HL-60 (cell line): Measurements from ENCODE around the gene MAPK1.

Experiments
- DNase-seq, 2 experiments: peaks; one replicate each; pipeline ENCODE4 v3.0.0-alpha.2; 2010 to 2020; ENCODE audit warnings: low read depth in 1 of 2, low spot score in 1 of 2
- H3K27ac ChIP-seq: fragments of 250-450 bp; sonication (Bioruptor Pico); replicated peaks from 2 replicates; pipeline ENCODE4 v1.5.1; 2020; ENCODE audit warnings: mild to moderate bottlenecking, moderate library complexity
- H3K27me3 ChIP-seq: fragments of 250-450 bp; sonication (Bioruptor Pico); 2 replicates; pipeline ENCODE4 v1.5.1; 2021; ENCODE audit warnings: mild to moderate bottlenecking, moderate library complexity; ENCODE audit not compliant: insufficient read depth, poor library complexity, severe bottlenecking
- H3K4me3 ChIP-seq: replicated peaks from 2 replicates; pipeline ENCODE4 v1.5.1; 2011; ENCODE audit warnings: mild to moderate bottlenecking, control low read depth, low read length; ENCODE audit not compliant: insufficient read depth
- CTCF ChIP-seq: IDR thresholded peaks from one replicate; pipeline ENCODE4 v1.5.1; 2011; ENCODE audit warnings: low read length, control low read depth, inconsistent platforms; ENCODE audit not compliant: insufficient read depth
- GABPA ChIP-seq: IDR thresholded peaks from 2 replicates; pipeline ENCODE4 v1.6.1; 2012; ENCODE audit warnings: low read depth
- POLR2AphosphoS5 ChIP-seq: IDR thresholded peaks from 2 replicates; pipeline ENCODE4 v1.6.1; 2012; ENCODE audit warnings: low read depth
- REST ChIP-seq: IDR thresholded peaks from 2 replicates; pipeline ENCODE4 v1.6.1; 2012; ENCODE audit warnings: low read depth; ENCODE audit not compliant: insufficient replicate concordance
- SPI1 ChIP-seq: IDR thresholded peaks from 2 replicates; pipeline ENCODE4 v1.6.1; 2012; ENCODE audit warnings: low read depth, mild to moderate bottlenecking, borderline replicate concordance

MAPK1 gene

GRCh38 chr22:21845558-21846453, 21.6 kb downstream of the MAPK1 start:
- H3K27ac ChIP-seq: no peak overlapping the region

GRCh38 chr22:21842946-21843345, 24.5 kb downstream of the MAPK1 start:
- no peak overlapping the region for H3K4me3 ChIP-seq
- H3K27me3 ChIP-seq: no peaks in the 10 kb centered on the region
- TF ChIP-seq GABPA (no peak), CTCF (no peak), POLR2AphosphoS5 (no peak), SPI1 (no peak), REST (no peak)
- no peak overlapping the region for H3K27ac ChIP-seq
- no peak for DNase-seq

More at GRCh38 chr22:21845558-21846453, 21.6 kb downstream of the MAPK1 start:
- no peaks in the 10 kb centered on the region for H3K27me3 ChIP-seq
- TF ChIP-seq SPI1 (no peak), CTCF (no peak), POLR2AphosphoS5 (no peak), REST (no peak), GABPA (no peak)
- H3K4me3 ChIP-seq: no peak overlapping the region
- no peak for DNase-seq

GRCh38 chr22:21841422-21841821, 26.0 kb downstream of the MAPK1 start:
- DNase-seq: no peak
- Histone ChIP-seq H3K4me3 (no peak overlapping the region), H3K27me3 (no peaks in the 10 kb centered on the region), H3K27ac (no peak overlapping the region)
- no peak for TF ChIP-seq CTCF
